ENCODE measurements around the gene KLK2. TPM values are rescaled to one million over a fixed set of nuclear protein-coding genes. Genes with fewer than 3 reads are reported as not detected.

Gene KLK2
- total and polyA plus RNA-seq, 2 of the 4 experiments (the other 2 are of a cell fraction): not detected

GRCh38 chr19:50861496-50862286, 11.5 kb upstream of the KLK2 start:
- Histone ChIP-seq H3K4me3 (ENCODE audit: insufficient read depth, low read depth, low read length) (no peak overlapping the region), H3K27me3 (ENCODE audit: control insufficient read depth, insufficient read depth, low read length) (peaks cover 4% of the 10 kb centered on the region; the same call in 1 of the 2 replicates), H3K9ac (ENCODE audit: low read depth, low read length) (no peak overlapping the region), H2AK5ac (ENCODE audit: low read depth, low read length) (no peak overlapping the region), H4K91ac (ENCODE audit: insufficient read depth, low read depth, low read length) (no peak overlapping the region), H3K4ac (ENCODE audit: low read depth, low read length) (no peak overlapping the region), H3K14ac (replicated peaks; ENCODE audit: low read depth, low read length) (no peak overlapping the region), H2BK5ac (ENCODE audit: low read depth, low read length, poor library complexity, severe bottlenecking) (no peak overlapping the region), H3K4me2 (ENCODE audit: low read depth, low read length) (no peak overlapping the region), H3K9me1 (ENCODE audit: insufficient read depth, low read length) (no peaks in the 10 kb centered on the region), H3K4me1 (ENCODE audit: control insufficient read depth, insufficient read depth, low read length) (no peaks in the 10 kb centered on the region), H3K56ac (ENCODE audit: extremely low read depth, insufficient read depth, low read length) (no peak overlapping the region), H4K5ac (ENCODE audit: low read depth, low read length) (no peak overlapping the region), H3K36me3 (ENCODE audit: control insufficient read depth, insufficient read depth, low read length) (no peaks in the 10 kb centered on the region), H2AK9ac (replicated peaks; ENCODE audit: low read depth, low read length, poor library complexity) (no peak overlapping the region), H2BK120ac (ENCODE audit: low read depth, low read length) (no peak overlapping the region), H3K79me1 (ENCODE audit: low read depth in 1 of 2, low read length in 2 of 2) (no peaks in the 10 kb centered on the region), H4K20me1 (ENCODE audit: insufficient read depth, low read length) (no peaks in the 10 kb centered on the region), H3K18ac (ENCODE audit: low read depth, low read length) (no peak overlapping the region), H2BK20ac (ENCODE audit: low read depth, low read length) (no peak overlapping the region), H3K9me3 (ENCODE audit: control insufficient read depth, insufficient read depth, low read length) (0 out of 2 replicates have a peak, but pooled peaks cover 4% of the 10 kb centered on the region), H2AFZ (replicated peaks; ENCODE audit: low read length, poor library complexity) (no peak overlapping the region), H3K23ac (ENCODE audit: low read depth, low read length) (no peak overlapping the region), H2BK15ac (ENCODE audit: low read depth, low read length) (no peak overlapping the region), H3K27ac (ENCODE audit: insufficient read depth, low read length) (no peak overlapping the region), H4K8ac (ENCODE audit: low read depth in 2 of 2, low read length in 2 of 2) (no peak overlapping the region)
- DNase-seq: no peak
- CTCF ChIA-PET: no interaction called here
- 60% methylated on average over 1 of the region's 7 CpGs; no CpG with 5 or more reads in 1 of the 2 experiments for WGBS, 2 experiments (ENCODE audit: extremely low coverage in 2 of 2, insufficient read length in 1 of 2)
- intact Hi-C loops (cut with micrococcal nuclease): no loop called here
- POLR2A ChIA-PET (ENCODE audit: unreplicated experiment): no interaction called here
- no peak for ATAC-seq (ENCODE audit: low read depth)
- dilution Hi-C loops (cut with HindIII; ENCODE audit: low sequenced_read_pairs, unreplicated experiment): no loop called here
- no TSS peak for BruUV-seq (replicated peaks)
- no peak for TF ChIP-seq NFE2L2 (IDR thresholded peaks at IDR 0.05; ENCODE audit: low read depth, low read length)
- TF ChIP-seq MAZ (IDR thresholded peaks at IDR 0.05; ENCODE audit: borderline replicate concordance, low read depth, low read length): no peak
- no peak for TF ChIP-seq RFX5 (IDR thresholded peaks at IDR 0.05; ENCODE audit: low read depth, low read length)
- no peak for TF ChIP-seq CHD1 (IDR thresholded peaks at IDR 0.05; ENCODE audit: low read depth, low read length)
- no peak for TF ChIP-seq SMC3 (IDR thresholded peaks at IDR 0.05; ENCODE audit: low read depth, low read length)
- TF ChIP-seq, protein P1, sequence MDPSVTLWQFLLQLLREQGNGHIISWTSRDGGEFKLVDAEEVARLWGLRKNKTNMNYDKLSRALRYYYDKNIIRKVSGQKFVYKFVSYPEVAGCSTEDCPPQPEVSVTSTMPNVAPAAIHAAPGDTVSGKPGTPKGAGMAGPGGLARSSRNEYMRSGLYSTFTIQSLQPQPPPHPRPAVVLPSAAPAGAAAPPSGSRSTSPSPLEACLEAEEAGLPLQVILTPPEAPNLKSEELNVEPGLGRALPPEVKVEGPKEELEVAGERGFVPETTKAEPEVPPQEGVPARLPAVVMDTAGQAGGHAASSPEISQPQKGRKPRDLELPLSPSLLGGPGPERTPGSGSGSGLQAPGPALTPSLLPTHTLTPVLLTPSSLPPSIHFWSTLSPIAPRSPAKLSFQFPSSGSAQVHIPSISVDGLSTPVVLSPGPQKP (IDR thresholded peaks at IDR 0.05; ENCODE audit: borderline replicate concordance, low read depth, low read length): no peak
- no peak for TF ChIP-seq USF2 (IDR thresholded peaks at IDR 0.05; ENCODE audit: low read depth, low read length)
- no peak for TF ChIP-seq CEBPB (IDR thresholded peaks at IDR 0.05; ENCODE audit: low read depth, low read length)
- no peak for TF ChIP-seq BHLHE40 (IDR thresholded peaks at IDR 0.05; ENCODE audit: low read depth, low read length)
- TF ChIP-seq POLR2A (IDR thresholded peaks at IDR 0.05; ENCODE audit: low read depth, low read length): no peak
- TF ChIP-seq FOS (IDR thresholded peaks at IDR 0.05; ENCODE audit: low read depth, low read length): no peak
- no peak for TF ChIP-seq MXI1 (IDR thresholded peaks at IDR 0.05; ENCODE audit: borderline replicate concordance, low read depth, low read length)
- in situ Hi-C loops (cut with MboI; ENCODE audit: low sequenced_read_pairs): no loop called here
